Epithelial cell of prostate (primary cell): ENCODE results near the gene AKAP6.
A peak's percentile ranks its signal among the peaks of the same experiment; 100 is the strongest.

Source experiments
- DNase-seq: peaks from one replicate; pipeline ENCODE4 v3.0.0-alpha.2; 2011; ENCODE audit warnings: low read depth, low spot score
- H3K27ac ChIP-seq: fragments of 450-650 bp; 2 replicates; pipeline ENCODE4 v1.5.1; 2017; ENCODE audit warnings: mild to moderate bottlenecking

Gene AKAP6

GRCh38 chr14:32403688-32404087 lies 74.6 kb downstream of the AKAP6 start:
- DNase-seq, result no peak
- no peak overlapping the region for H3K27ac ChIP-seq

- H3K27ac ChIP-seq, result no peak overlapping the region
- no peak for DNase-seq
Observed at GRCh38 chr14:32404784-32405573, 75.9 kb downstream of the AKAP6 start.

- H3K27ac ChIP-seq, result no peak overlapping the region
- no peak for DNase-seq
Observed at GRCh38 chr14:32405856-32406255, 76.8 kb downstream of the AKAP6 start.

GRCh38 chr14:32407130-32407529 lies 78.0 kb downstream of the AKAP6 start:
- H3K27ac ChIP-seq, result no peak overlapping the region
- no peak for DNase-seq

GRCh38 chr14:32408018-32408417 lies 78.9 kb downstream of the AKAP6 start:
- DNase-seq, result no peak

GRCh38 chr14:32412103-32412502 lies 83.0 kb downstream of the AKAP6 start:
- no peak overlapping the region for H3K27ac ChIP-seq
- DNase-seq, result no peak

More at GRCh38 chr14:32408018-32408417, 78.9 kb downstream of the AKAP6 start:
- H3K27ac ChIP-seq, result no peak overlapping the region

- no peak overlapping the region for H3K27ac ChIP-seq
- DNase-seq, result no peak
Observed at GRCh38 chr14:32412532-32412931, 83.4 kb downstream of the AKAP6 start.

- no peak for DNase-seq
- H3K27ac ChIP-seq, result peak overlapping the region; percentile 91
Observed at GRCh38 chr14:32413967-32414640, 85.0 kb downstream of the AKAP6 start.

GRCh38 chr14:32414808-32415255 lies 85.7 kb downstream of the AKAP6 start:
- peak overlapping the region; percentile 91 for H3K27ac ChIP-seq

GRCh38 chr14:32417956-32418552 lies 89.0 kb downstream of the AKAP6 start:
- peak; percentile 53 for DNase-seq
- H3K27ac ChIP-seq, result peak overlapping the region; percentile 68

More at GRCh38 chr14:32414808-32415255, 85.7 kb downstream of the AKAP6 start:
- DNase-seq, result no peak

- DNase-seq, result no peak
- no peak overlapping the region for H3K27ac ChIP-seq
Observed at GRCh38 chr14:32419429-32419828, 90.3 kb downstream of the AKAP6 start.

- no peak for DNase-seq
Observed at GRCh38 chr14:32421781-32422180, 92.7 kb downstream of the AKAP6 start.

GRCh38 chr14:32422440-32422839 lies 93.3 kb downstream of the AKAP6 start:
- no peak overlapping the region for H3K27ac ChIP-seq
- no peak for DNase-seq

More at GRCh38 chr14:32421781-32422180, 92.7 kb downstream of the AKAP6 start:
- H3K27ac ChIP-seq, result no peak overlapping the region

- DNase-seq, result no peak
- no peak overlapping the region for H3K27ac ChIP-seq
Observed at GRCh38 chr14:32426028-32426427, 96.9 kb downstream of the AKAP6 start.

- no peak for DNase-seq
- no peak overlapping the region for H3K27ac ChIP-seq
Observed at GRCh38 chr14:32426586-32427388, 97.7 kb downstream of the AKAP6 start.

GRCh38 chr14:32427726-32428528 lies 98.8 kb downstream of the AKAP6 start:
- no peak for DNase-seq
- no peak overlapping the region for H3K27ac ChIP-seq

- H3K27ac ChIP-seq, result no peak overlapping the region
Observed at GRCh38 chr14:32428875-32429274, 99.8 kb downstream of the AKAP6 start.

GRCh38 chr14:32430326-32430725 lies 101.2 kb downstream of the AKAP6 start:
- H3K27ac ChIP-seq, result no peak overlapping the region

More at GRCh38 chr14:32428875-32429274, 99.8 kb downstream of the AKAP6 start:
- no peak for DNase-seq

GRCh38 chr14:32432813-32433538 lies 103.9 kb downstream of the AKAP6 start:
- no peak for DNase-seq
- H3K27ac ChIP-seq, result no peak overlapping the region

More at GRCh38 chr14:32430326-32430725, 101.2 kb downstream of the AKAP6 start:
- no peak for DNase-seq
